ENCODE results near the gene MACROD2. TPM values are rescaled to one million over a fixed set of nuclear protein-coding genes. Genes with fewer than 3 reads are reported as not detected.

The MACROD2 gene
- total and polyA plus RNA-seq, 2 experiments from 2014 or later: 2.8 to 4.3 TPM

DNA sequence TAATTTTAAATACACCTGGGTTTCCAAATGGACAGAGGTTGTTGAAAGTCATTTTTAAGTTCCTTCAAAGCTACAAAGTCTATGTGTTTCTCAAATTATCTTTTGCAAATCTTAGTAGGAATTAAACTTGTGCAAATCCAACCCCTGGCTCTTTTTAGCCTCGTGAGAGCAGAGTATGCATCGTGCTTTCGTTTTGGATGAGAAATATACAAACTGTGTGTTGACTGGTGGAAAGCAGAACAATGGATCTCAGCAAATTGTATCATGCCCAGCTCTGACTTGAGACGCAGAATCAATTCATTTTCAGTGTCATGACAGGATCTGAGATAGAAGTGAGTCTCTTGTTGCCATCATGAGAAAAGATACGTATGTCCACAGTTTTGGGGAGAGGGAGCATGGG is 884.5 kb downstream of the MACROD2 start:
- no peaks in the 10 kb centered on the region for H3K36me3 ChIP-seq (ENCODE audit: insufficient read depth)
- H3F3A ChIP-seq (replicated peaks; ENCODE audit: low read depth): no peaks in the 10 kb centered on the region
- H3K9me3 Mint-ChIP-seq: no peaks in the 10 kb centered on the region
- no peak overlapping the region for H3K27ac ChIP-seq (ENCODE audit: low read depth)
- H3K36me3 Mint-ChIP-seq (ENCODE audit: low read depth): no peaks in the 10 kb centered on the region
- H3K4me3 Mint-ChIP-seq: no peak overlapping the region
- DNase-seq (ENCODE audit: low spot score) (no peak), ATAC-seq (no peak)
- H3K27ac Mint-ChIP-seq: no peak overlapping the region
- 0 out of 2 replicates have a peak, but pooled peaks cover 2% of the 10 kb centered on the region for H3K4me1 ChIP-seq (ENCODE audit: insufficient read depth)
- H3K4me3 ChIP-seq: no peak overlapping the region
- no peak overlapping the region for H2AFZ ChIP-seq
- peaks cover 3% of the 10 kb centered on the region; the same call in 2 of the 3 replicates for H3K4me1 Mint-ChIP-seq
- no peak overlapping the region for H3K4me2 ChIP-seq
- H3K79me2 ChIP-seq (replicated peaks; ENCODE audit: insufficient read depth): no peaks in the 10 kb centered on the region
- no peak for TF ChIP-seq EZH2 (IDR thresholded peaks at IDR 0.05; ENCODE audit: low read depth, unreplicated experiment)
- TF ChIP-seq, protein P1, sequence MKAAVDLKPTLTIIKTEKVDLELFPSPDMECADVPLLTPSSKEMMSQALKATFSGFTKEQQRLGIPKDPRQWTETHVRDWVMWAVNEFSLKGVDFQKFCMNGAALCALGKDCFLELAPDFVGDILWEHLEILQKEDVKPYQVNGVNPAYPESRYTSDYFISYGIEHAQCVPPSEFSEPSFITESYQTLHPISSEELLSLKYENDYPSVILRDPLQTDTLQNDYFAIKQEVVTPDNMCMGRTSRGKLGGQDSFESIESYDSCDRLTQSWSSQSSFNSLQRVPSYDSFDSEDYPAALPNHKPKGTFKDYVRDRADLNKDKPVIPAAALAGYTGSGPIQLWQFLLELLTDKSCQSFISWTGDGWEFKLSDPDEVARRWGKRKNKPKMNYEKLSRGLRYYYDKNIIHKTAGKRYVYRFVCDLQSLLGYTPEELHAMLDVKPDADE (IDR thresholded peaks at IDR 0.05): no peak
- TF ChIP-seq POLR2AphosphoS5 (IDR thresholded peaks at IDR 0.05; ENCODE audit: low read depth): no peak
- TF ChIP-seq JUNB (IDR thresholded peaks at IDR 0.05; ENCODE audit: unreplicated experiment): no peak
- no peak for TF ChIP-seq ZNF331 (CRISPR knock-in tag; IDR thresholded peaks at IDR 0.05; ENCODE audit: low read depth)
- TF ChIP-seq ZNF114 (CRISPR knock-in tag; IDR thresholded peaks at IDR 0.05): no peak
- no peak for TF ChIP-seq CREB1 (CRISPR knock-in tag; IDR thresholded peaks at IDR 0.05; ENCODE audit: low read depth)
- TF ChIP-seq, protein P2, sequence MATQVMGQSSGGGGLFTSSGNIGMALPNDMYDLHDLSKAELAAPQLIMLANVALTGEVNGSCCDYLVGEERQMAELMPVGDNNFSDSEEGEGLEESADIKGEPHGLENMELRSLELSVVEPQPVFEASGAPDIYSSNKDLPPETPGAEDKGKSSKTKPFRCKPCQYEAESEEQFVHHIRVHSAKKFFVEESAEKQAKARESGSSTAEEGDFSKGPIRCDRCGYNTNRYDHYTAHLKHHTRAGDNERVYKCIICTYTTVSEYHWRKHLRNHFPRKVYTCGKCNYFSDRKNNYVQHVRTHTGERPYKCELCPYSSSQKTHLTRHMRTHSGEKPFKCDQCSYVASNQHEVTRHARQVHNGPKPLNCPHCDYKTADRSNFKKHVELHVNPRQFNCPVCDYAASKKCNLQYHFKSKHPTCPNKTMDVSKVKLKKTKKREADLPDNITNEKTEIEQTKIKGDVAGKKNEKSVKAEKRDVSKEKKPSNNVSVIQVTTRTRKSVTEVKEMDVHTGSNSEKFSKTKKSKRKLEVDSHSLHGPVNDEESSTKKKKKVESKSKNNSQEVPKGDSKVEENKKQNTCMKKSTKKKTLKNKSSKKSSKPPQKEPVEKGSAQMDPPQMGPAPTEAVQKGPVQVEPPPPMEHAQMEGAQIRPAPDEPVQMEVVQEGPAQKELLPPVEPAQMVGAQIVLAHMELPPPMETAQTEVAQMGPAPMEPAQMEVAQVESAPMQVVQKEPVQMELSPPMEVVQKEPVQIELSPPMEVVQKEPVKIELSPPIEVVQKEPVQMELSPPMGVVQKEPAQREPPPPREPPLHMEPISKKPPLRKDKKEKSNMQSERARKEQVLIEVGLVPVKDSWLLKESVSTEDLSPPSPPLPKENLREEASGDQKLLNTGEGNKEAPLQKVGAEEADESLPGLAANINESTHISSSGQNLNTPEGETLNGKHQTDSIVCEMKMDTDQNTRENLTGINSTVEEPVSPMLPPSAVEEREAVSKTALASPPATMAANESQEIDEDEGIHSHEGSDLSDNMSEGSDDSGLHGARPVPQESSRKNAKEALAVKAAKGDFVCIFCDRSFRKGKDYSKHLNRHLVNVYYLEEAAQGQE (IDR thresholded peaks at IDR 0.05; ENCODE audit: unreplicated experiment): no peak
- no peak for TF ChIP-seq STAT1 (IDR thresholded peaks at IDR 0.05; ENCODE audit: unreplicated experiment)
- TF ChIP-seq EZH2phosphoT487 (IDR thresholded peaks at IDR 0.05; ENCODE audit: unreplicated experiment): no peak
- TF ChIP-seq ZNF462 (CRISPR knock-in tag; IDR thresholded peaks at IDR 0.05): no peak
- TF ChIP-seq CTCF (conservative IDR thresholded peaks at IDR 0.05; ENCODE audit: low read depth in 2 of 2): no peak
- no peak for TF ChIP-seq NANOG (IDR thresholded peaks at IDR 0.05; ENCODE audit: borderline replicate concordance)
- H3K27me3 ChIP-seq (ENCODE audit: insufficient read depth): no peaks in the 10 kb centered on the region
- H3K9me2 ChIP-seq (ENCODE audit: insufficient read depth): peaks cover 4% of the 10 kb centered on the region; the same call in 1 of the 2 replicates
- H3K27me3 Mint-ChIP-seq (ENCODE audit: insufficient read depth, low read depth, poor library complexity): no peaks in the 10 kb centered on the region
- no peaks in the 10 kb centered on the region for H4K20me1 ChIP-seq (replicated peaks; ENCODE audit: insufficient read depth)

Data from GM23338 (cell line).